Psoas muscle (tissue), 8 donors: Measurements from ENCODE around the gene MYBL2. TPM values are rescaled to one million over a fixed set of nuclear protein-coding genes. Genes with fewer than 3 reads are reported as not detected.

Source experiments
- ATAC-seq, 4 donors: fragments of 200-7000 bp; cut with Tn5 transposase; one replicate each; pipeline ENCODE4 v1.9.1; 2020; ENCODE audit warnings: moderate library complexity in 3 of 4, mild to moderate bottlenecking in 2 of 4
- DNase-seq, 2 donors: peaks; one replicate each; pipeline ENCODE4 v3.0.0-alpha.2; 2020
- H3K27ac ChIP-seq: fragments of 200-600 bp; one replicate; pipeline ENCODE4 v1.8.0; 2022
- H3K27me3 ChIP-seq, 3 donors: fragments of 200-600 bp in 1 of 3; one replicate each; pipeline versions ENCODE4 v1.6.1 to v1.8.0; 2013 to 2022; ENCODE audit warnings: low read length in 2 of 3, mild to moderate bottlenecking in 2 of 3, moderate library complexity in 1 of 3; ENCODE audit not compliant: insufficient read depth in 3 of 3
- H3K36me3 ChIP-seq, 2 donors: fragments of 200-600 bp in 1 of 2; one replicate each; pipeline versions ENCODE4 v1.6.1 to v1.8.0; 2013 to 2022; ENCODE audit warnings: low read depth in 1 of 2, mild to moderate bottlenecking in 1 of 2, moderate library complexity in 1 of 2; ENCODE audit not compliant: insufficient read depth in 1 of 2
- H3K4me1 ChIP-seq: fragments of 200-600 bp; one replicate; pipeline ENCODE4 v1.8.0; 2022
- H3K4me3 ChIP-seq: fragments of 200-600 bp; one replicate; pipeline ENCODE4 v1.8.0; 2022; ENCODE audit warnings: mild to moderate bottlenecking
- H3K9me3 ChIP-seq: fragments of 200-600 bp; one replicate; pipeline ENCODE4 v1.8.0; 2022
- WGBS, 3 donors: extraction: QIAGEN DNeasy Blood & Tissue Kit; methylation state at CpG; one replicate each; pipeline versions ENCODE4 v1.1.6 to v1.1.7; 2013; 5-methylcytosine and 5-hydroxymethylcytosine counted together
- intact Hi-C, 2 donors: fragments of 100-400 bp; cut with DNase I; formaldehyde crosslinking; loops; one replicate each; pipeline versions ENCODE4 v1.11.0 to v1.14.2; 2022
- polyA plus RNA-seq, 3 donors: library from polyadenylated mRNA; stranded (reverse); fragments of 200-250 nt; gene quantifications; one replicate each; pipeline ENCODE4 v1.2.3, GENCODE V29; 2013
- total RNA-seq, 4 donors: library from RNA; stranded (reverse); fragmentation: NEBNext Ultra II Directional in 2 of 4; extraction: Animal tissue kit (Norgen Biotek cat#: 25700) in 2 of 4; gene quantifications; one replicate each; pipeline versions ENCODE4 v1.2.1 to v1.2.4, GENCODE V29; 2021 to 2023
- TF ChIP-seq, protein P1 (sequence below): fragments of 200-600 bp; IDR thresholded peaks from one replicate; pipeline ENCODE4 v1.8.0; 2022; ENCODE audit warnings: antibody characterized with exemption
- donor health status: healthy with polysubstance abuse.
- donor health status: DM: no; HTN: no; CAD: no; lungs with moderate emphysema.
- donor health status: Bipolar disorder and iron deficiency.
- donor health status: healthy.
- donor health status: DM: yes; HTN: yes; CAD: no.
- donor health status: DM: no; HTN: no; CAD: no.
- donor health status: DM: no; HTN: no; CAD: no.
- donor health status: DM: yes; HTN: yes; CAD: no.

MYBL2 gene
- total and polyA plus RNA-seq, 7 donors, result 0.05 to 0.17 (median 0.10) TPM; not detected in 4

DNA sequence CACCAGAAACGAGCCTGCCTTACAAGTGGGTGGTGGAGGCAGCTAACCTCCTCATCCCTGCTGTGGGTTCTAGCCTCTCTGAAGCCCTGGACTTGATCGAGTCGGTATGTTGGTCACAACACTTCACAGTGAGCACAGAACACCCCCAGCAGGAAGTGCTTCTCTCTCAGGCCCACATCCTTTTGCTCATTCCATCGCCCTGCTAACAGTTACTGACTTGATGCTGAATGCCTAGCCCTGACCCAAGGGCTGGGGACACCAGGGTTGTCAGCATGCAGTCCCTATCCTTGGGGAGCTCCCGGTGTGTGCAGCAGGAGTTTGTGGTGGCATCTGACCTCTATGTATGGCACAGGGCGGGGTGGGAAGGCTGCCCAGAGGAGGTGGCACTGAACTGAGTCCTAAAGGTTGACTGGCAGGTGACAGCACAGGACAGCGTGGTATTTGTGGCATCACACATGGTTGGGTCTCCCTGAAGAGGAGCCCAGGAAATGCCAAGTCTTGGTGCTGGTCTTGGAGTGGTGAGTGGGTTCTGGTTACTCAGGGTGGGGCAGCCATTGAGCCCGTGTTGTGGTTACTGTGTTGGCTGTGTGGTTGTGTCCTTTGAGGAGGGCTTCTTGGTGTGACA, 33.1 kb downstream of the MYBL2 start:
- Histone ChIP-seq H3K36me3 (no peaks in the 10 kb centered on the region), H3K27ac (no peak overlapping the region), H3K4me1 (no peaks in the 10 kb centered on the region), H3K27me3 (no peaks in the 10 kb centered on the region), H3K9me3 (no peaks in the 10 kb centered on the region), H3K4me3 (no peak overlapping the region)
- intact Hi-C loops, result no loop called here
- TF ChIP-seq, protein P1, sequence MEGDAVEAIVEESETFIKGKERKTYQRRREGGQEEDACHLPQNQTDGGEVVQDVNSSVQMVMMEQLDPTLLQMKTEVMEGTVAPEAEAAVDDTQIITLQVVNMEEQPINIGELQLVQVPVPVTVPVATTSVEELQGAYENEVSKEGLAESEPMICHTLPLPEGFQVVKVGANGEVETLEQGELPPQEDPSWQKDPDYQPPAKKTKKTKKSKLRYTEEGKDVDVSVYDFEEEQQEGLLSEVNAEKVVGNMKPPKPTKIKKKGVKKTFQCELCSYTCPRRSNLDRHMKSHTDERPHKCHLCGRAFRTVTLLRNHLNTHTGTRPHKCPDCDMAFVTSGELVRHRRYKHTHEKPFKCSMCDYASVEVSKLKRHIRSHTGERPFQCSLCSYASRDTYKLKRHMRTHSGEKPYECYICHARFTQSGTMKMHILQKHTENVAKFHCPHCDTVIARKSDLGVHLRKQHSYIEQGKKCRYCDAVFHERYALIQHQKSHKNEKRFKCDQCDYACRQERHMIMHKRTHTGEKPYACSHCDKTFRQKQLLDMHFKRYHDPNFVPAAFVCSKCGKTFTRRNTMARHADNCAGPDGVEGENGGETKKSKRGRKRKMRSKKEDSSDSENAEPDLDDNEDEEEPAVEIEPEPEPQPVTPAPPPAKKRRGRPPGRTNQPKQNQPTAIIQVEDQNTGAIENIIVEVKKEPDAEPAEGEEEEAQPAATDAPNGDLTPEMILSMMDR, result no peak
- ATAC-seq (no peak), DNase-seq (no peak)
- WGBS, 3 donors, result 91 to 93% (median 92%) methylated on average over 8 of the region's 8 CpGs

DNA sequence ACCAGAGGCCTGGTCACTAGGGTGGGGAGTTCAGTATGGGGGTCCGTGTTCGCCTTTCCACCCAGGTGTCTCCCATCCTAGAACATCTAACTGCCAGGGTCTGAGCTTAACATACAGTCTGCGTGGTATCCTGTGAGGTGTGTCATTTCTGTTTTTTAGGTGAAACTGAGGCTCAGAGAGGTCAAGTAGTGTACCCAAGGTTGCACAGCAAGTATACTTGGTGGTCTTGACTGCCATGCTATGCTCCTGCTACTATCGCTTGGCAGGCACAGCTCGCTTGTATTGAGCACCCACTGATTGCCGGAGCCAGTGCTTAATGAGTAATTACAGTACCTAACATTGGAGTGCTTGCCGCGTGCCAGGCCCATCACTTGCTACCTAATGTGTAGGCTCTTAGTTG, 33.7 kb downstream of the MYBL2 start:
- Histone ChIP-seq H3K4me3 (no peak overlapping the region), H3K36me3 (no peaks in the 10 kb centered on the region), H3K27ac (no peak overlapping the region), H3K27me3 (no peaks in the 10 kb centered on the region), H3K9me3 (no peaks in the 10 kb centered on the region), H3K4me1 (no peaks in the 10 kb centered on the region)
- 97 to 98% (median 98%) methylated on average over 8 of the region's 8 CpGs for WGBS, 3 donors
- DNase-seq (no peak), ATAC-seq (no peak)
- intact Hi-C loops, result no loop called here
- TF ChIP-seq, protein P1, result no peak

DNA sequence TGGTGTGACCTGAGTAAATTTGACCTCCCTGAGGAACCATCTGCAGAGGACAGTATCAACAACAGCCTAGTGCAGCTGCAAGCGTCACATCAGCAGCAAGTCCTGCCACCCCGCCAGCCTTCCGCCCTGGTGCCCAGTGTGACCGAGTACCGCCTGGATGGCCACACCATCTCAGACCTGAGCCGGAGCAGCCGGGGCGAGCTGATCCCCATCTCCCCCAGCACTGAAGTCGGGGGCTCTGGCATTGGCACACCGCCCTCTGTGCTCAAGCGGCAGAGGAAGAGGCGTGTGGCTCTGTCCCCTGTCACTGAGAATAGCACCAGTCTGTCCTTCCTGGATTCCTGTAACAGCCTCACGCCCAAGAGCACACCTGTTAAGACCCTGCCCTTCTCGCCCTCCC, 35.6 kb downstream of the MYBL2 start:
- no peak overlapping the region for H3K4me3 ChIP-seq
- H3K4me1 ChIP-seq, result no peaks in the 10 kb centered on the region
- ATAC-seq (no peak), DNase-seq (no peak)
- H3K9me3 ChIP-seq, result no peaks in the 10 kb centered on the region
- no peaks in the 10 kb centered on the region for H3K27me3 ChIP-seq
- H3K27ac ChIP-seq, result no peak overlapping the region
- intact Hi-C loops, result no loop called here
- WGBS, 3 donors, result 93 to 96% (median 94%) methylated on average over 14 of the region's 14 CpGs
- H3K36me3 ChIP-seq, result no peaks in the 10 kb centered on the region
- TF ChIP-seq, protein P1, result no peak

DNA sequence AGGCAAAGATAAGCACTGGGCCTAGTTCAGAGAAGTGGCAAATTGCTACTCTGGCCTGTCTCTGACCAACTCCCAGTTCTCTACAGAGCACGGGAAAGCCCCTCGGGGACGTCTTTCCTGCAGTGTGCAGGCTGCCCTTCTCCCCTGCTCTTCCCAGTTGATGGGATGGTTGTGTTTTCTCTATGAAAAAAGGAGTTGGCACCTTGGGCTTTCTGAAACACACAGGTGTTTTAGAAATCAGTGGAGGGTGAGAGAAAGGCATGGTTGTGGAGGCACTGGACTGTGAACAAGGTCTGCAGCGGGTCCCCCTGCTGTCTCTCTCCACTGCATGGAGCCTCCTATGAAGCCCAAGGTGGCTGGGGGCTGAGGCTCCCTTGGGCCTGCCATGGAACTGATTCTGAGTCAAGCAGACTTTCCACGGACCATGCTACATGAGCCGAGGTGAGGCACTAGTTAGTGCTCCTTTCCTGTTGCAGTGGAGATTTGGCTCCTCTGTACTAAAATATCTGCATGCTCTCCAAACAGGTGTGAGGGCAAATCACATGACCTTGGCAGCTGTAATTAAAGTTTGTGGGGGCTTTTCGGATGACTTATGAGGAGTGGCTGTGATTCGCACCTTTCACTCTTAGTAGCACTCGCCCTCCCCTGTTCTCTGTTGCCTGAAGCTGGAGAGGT, 43.6 kb downstream of the MYBL2 start:
- Histone ChIP-seq H3K27ac (no peak overlapping the region), H3K9me3 (no peaks in the 10 kb centered on the region), H3K4me1 (no peaks in the 10 kb centered on the region), H3K4me3 (no peak overlapping the region), H3K27me3 (no peaks in the 10 kb centered on the region), H3K36me3 (no peaks in the 10 kb centered on the region)
- intact Hi-C loops, result no loop called here
- TF ChIP-seq, protein P1, result no peak
- WGBS, 3 donors, result 84 to 86% (median 84%) methylated on average over 9 of the region's 9 CpGs
- ATAC-seq (no peak), DNase-seq (no peak)
